Endothelial cell of hepatic sinusoid (primary cell): ENCODE results near the gene CAMTA1.

Source experiments
- in situ Hi-C: cut with HindIII; loops from 2 replicates; pipeline ENCODE4 v1.10.0; 2017; ENCODE audit warnings: low sequenced_read_pairs

Gene CAMTA1

GRCh38 chr1:6779089-6779805, 6.0 kb upstream of the CAMTA1 start:
- in situ Hi-C loops = no loop called here

GRCh38 chr1:6782151-6782550, 3.1 kb upstream of the CAMTA1 start:
- in situ Hi-C loops = no loop called here

GRCh38 chr1:6783221-6783620, 2.0 kb upstream of the CAMTA1 start:
- in situ Hi-C loops = no loop called here

GRCh38 chr1:6783936-6784559, 1.2 kb upstream of the CAMTA1 start:
- in situ Hi-C loops = no loop called here

- in situ Hi-C loops = no loop called here
Measured at GRCh38 chr1:6784560-6785317, 515 bp upstream of the CAMTA1 start.

- in situ Hi-C loops = no loop called here
Measured at GRCh38 chr1:6785728-6786505, 663 bp downstream of the CAMTA1 start.

GRCh38 chr1:6788946-6789345, 3.7 kb downstream of the CAMTA1 start:
- in situ Hi-C loops = no loop called here

- in situ Hi-C loops = no loop called here
Measured at GRCh38 chr1:6790146-6790545, 4.9 kb downstream of the CAMTA1 start.

- in situ Hi-C loops = no loop called here
Measured at GRCh38 chr1:6794164-6794563, 8.9 kb downstream of the CAMTA1 start.

- in situ Hi-C loops = no loop called here
Measured at GRCh38 chr1:6795203-6795602, 9.9 kb downstream of the CAMTA1 start.

GRCh38 chr1:6795661-6796060, 10.4 kb downstream of the CAMTA1 start:
- in situ Hi-C loops = no loop called here

- in situ Hi-C loops = no loop called here
Measured at GRCh38 chr1:6796095-6796494, 10.8 kb downstream of the CAMTA1 start.

GRCh38 chr1:6799499-6799898, 14.2 kb downstream of the CAMTA1 start:
- in situ Hi-C loops = no loop called here

- in situ Hi-C loops = loop anchor here (5.0 kb wide), 2 partner anchors 82 to 83 kb away; no protein-coding TSS in a partner anchor
Measured at GRCh38 chr1:6800745-6801144, 15.5 kb downstream of the CAMTA1 start.

GRCh38 chr1:6801199-6801598, 15.9 kb downstream of the CAMTA1 start:
- in situ Hi-C loops = loop anchor here (5.0 kb wide), 2 partner anchors 81 to 84 kb away; no protein-coding TSS in a partner anchor

- in situ Hi-C loops = loop anchor here (5.0 kb wide), 2 partner anchors 80 to 85 kb away; no protein-coding TSS in a partner anchor
Measured at GRCh38 chr1:6801966-6802365, 16.7 kb downstream of the CAMTA1 start.

- in situ Hi-C loops = loop anchor here (5.0 kb wide), 2 partner anchors 80 to 85 kb away; no protein-coding TSS in a partner anchor
Measured at GRCh38 chr1:6802454-6802853, 17.2 kb downstream of the CAMTA1 start.

GRCh38 chr1:6802893-6803292, 17.6 kb downstream of the CAMTA1 start:
- in situ Hi-C loops = loop anchor here (5.0 kb wide), 2 partner anchors 79 to 86 kb away; no protein-coding TSS in a partner anchor

- in situ Hi-C loops = loop anchor here (5.0 kb wide), 2 partner anchors 79 to 86 kb away; no protein-coding TSS in a partner anchor
Measured at GRCh38 chr1:6803357-6803756, 18.1 kb downstream of the CAMTA1 start.

GRCh38 chr1:6805004-6805416, 19.8 kb downstream of the CAMTA1 start:
- in situ Hi-C loops = no loop called here

- in situ Hi-C loops = no loop called here
Measured at GRCh38 chr1:6807782-6808181, 22.5 kb downstream of the CAMTA1 start.
